ENCODE measurements around the gene CRYBG1.
"Not testable (repeated sequence)": the region's sequence is repeated elsewhere in the genome, so short reads cannot be mapped to it uniquely, and the experiment has no call there.

Gene CRYBG1

DNA sequence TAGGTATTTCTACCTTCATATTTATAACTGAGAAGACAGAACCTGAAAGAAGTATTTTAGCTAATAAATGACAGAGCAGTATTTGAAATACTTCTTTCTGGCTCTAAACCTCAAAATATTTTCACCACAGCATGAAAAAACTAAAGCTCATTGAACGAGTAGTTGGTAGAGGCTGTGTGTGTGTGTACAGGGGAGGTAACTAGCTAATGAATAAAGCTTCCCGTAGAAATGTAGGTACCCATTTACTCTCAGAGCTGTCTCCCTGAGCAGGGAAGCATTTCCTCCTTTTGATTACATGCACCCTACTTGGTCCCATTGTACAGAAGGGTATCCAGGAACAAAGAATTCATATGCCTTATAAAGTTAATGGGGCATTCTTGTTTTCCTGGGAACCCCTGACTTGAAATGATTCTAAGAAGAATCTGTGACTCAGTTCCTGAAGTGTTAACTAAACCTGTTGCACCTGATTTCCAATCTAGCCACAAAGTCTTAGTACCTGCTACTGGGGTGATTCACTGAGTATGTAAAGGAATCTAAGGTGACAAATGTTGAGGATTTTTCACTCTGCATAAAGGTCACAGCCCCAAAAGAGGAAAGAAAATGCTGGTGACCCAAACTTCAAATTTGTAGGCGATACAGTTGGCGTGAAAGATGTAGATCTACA, 12.5 kb downstream of the CRYBG1 start:
- DNase-seq (ENCODE audit: low read depth in 3 of 3): no peak

DNA sequence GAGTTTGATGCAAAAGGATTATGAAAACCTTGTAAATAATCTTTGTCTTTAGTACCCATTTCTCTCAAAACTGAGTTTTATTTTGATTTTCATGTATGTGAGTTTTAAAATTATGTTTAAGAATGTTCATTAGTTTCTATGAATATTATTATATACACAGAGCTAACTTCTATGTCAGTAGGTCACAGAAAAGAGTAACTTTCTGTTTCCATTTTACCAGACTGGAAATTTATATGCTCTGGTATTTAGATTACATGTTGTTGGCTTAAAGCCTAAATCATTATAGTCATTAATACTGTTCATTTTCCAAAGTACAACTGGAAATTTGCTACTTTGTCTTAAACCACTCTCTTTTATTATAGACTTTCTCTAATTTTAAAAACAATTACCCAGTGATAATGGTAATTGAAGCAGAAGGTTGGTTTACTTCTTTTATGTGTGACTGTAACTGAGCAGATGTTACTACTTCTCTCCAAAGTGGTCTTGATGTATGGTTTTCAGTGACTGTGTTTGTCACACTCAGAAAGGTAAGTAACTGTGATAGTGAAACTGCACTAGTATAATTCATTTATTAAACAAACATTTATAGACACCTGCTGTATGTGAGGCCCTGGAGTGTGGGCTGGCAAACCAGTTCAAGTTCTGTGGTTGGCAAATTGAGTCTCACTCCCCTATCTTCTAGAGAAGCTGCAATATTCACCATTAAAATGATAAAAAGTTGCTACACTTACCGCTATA, 13.2 kb downstream of the CRYBG1 start:
- DNase-seq (ENCODE audit: low read depth in 3 of 3): no peak

DNA sequence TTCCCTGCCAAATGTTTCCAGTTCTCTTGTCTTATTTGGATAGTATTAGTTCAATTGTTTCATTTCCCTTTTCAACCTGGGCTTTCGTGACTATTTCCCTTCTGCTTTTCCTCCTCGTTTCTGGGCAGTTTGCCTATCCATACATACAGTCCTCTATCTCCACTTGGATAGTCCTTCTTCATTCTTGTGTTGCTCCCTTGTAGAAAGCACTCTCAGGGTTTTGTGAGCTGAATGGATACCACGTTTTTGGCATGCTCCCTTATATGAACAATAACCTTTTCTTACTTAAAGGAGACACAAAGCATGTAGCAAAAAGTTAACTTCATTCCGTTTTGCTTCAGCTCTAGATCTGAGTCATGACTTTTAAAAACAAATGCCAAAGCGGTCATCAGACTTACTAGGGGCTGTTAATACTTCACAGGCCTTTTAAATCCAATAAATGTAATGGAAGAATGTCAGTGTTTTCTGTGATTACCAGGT, 16.6 kb downstream of the CRYBG1 start:
- no peak for DNase-seq (ENCODE audit: low read depth in 3 of 3)

DNA sequence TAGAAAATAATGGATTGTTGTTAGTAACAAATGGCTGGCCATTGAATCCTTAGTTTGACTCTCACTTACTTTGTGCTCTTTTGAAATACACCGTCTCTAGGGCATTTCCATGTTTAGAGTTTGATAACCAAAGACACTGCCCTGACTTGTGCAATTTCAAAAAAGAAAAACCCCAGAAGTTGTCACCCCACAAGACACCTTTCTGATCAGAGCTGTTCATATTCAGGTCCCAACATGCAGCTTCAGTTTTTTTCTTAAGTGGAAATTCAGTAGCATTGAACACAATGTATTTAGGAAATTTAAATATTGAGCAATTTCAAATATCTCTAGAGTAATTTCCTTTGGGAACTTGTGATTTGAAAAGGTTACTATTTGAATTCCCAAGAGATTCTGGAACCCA, 19.4 kb downstream of the CRYBG1 start:
- DNase-seq (ENCODE audit: low read depth in 3 of 3): no peak

DNA sequence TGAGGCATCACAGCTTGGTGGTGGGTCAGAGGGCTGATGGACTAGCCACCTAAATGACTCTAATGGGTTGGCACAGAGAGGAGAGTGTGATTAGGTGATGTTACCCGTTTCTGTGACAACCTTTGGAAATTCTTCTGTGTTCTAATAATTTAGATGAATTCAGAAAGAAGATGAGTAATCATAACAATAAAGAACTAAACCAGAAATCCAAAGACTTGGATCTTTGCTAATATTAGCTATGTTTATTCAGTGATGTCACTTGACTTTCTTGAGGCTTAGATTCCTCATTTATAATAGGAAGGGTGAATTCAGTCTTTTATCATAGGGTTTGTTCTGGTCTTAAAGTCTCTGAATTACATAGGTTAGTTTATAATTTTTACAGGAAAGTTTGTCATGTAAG, 19.9 kb downstream of the CRYBG1 start:
- no peak for DNase-seq (ENCODE audit: low read depth in 3 of 3)

DNA sequence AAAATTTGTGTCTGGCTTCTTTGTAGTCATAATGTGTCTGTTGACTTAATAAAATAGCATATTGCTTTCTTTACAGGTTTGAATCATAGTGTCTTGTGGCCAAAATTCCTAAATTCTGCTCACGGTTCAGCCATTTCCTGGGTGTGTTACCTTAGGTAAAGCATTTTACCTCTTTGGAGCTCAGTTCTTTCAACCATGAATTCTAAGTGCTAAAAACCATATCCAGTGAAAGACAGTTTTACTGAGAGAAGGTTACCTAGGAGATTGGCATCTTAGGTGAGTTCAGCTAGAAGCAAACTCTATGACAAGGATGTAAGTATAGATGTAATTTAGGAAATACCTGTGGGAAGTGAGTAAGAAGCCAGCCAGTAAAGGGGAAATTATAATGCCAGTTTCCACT, 20.7 kb downstream of the CRYBG1 start:
- DNase-seq (ENCODE audit: low read depth in 3 of 3): no peak

DNA sequence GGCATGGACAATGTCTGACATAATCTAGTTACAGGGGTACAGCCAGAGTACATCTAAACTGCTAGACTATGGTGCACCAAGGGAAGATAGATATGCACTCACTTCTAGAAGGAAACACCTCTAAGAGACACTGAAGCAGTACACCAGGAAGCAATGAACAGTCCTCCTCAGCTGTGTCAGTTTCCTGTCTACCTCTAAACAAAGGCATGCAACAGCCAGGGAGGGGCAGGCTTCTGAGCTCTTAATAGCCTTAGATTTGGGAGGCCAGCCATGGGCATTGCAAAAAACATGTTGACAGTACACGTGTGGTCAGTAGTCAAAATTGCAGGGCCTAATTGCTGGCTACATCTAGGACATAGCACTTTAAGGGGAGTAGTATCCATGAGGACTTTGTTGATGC, 21.4 kb downstream of the CRYBG1 start:
- DNase-seq (ENCODE audit: low read depth in 3 of 3): no peak

DNA sequence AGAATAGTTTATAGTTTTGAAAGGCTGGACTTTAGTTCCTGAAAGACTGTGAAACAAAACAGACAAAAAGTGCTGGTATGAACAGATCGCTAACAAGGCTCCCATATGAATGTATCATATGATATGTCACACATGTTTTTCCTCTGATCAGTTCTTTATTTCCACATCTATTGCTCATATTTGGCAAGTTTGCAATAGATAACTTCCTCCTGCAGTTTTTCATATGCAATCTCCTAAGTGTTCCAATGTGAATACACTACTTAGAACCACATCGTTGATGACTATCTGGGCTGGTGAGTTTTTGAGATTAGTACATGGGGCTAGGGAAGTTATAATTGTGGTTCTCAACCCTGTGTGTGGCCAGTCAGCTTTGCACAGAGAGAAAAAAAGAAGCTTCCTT, 23.1 kb downstream of the CRYBG1 start:
- DNase-seq (ENCODE audit: low read depth in 3 of 3): no peak

DNA sequence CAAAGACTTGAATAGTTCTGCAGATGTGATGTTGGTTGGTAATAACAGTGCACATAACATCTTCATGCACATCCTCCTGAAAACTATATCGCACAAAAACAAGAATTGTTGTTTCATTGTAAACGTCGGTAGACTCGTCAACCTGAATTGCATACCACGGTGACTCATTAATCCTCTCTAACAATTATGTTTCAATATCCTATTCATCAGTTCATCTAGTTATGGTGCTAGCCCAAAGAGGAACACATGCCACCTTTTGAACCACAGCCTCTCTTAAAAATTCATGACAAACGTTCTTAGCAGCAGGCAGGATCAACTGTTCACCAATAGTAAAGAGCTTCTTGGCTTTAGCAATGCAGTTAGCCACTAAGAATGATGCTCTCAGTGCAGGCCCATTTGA, 25.0 kb downstream of the CRYBG1 start:
- no peak for DNase-seq (ENCODE audit: low read depth in 3 of 3)

DNA sequence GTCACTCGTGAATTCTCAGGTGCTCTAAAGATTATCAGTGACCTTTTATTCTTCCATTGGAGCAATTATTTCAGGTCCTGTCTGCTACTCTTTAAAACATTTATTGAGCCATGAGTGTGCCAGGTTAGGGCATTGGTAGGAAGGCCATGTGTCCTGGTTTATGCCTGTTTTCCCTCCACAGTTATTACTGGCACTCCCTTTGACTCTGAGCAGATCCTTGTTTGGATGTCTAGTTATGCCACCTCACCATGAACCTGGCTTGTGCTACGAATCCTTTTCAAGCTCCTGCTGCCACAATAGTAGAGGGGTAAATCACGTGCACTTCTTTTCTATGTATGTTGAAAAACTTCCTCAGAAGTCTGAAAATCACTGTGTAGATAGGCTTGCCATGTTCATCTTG, 27.4 kb downstream of the CRYBG1 start:
- no peak for DNase-seq (ENCODE audit: low read depth in 3 of 3)

DNA sequence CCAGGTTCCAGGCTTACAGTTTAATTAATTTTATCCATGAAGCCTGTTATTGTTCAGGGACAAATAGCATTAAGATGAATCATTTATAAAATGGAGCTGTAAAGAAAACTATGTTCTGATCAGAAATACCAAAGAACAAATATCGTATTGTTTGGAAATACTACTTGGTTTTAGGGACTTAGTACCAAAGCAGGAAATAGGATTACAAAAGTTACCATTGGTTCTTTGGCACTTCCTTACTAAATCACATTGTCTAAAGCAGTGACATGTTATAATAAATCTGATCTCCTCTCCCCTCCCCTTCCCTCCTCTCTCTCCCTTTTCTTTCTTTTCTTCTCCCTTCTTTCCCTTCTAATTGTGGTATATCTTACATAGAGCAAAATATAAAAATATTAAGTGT, 29.6 kb downstream of the CRYBG1 start:
- DNase-seq (ENCODE audit: low read depth in 3 of 3): no peak

DNA sequence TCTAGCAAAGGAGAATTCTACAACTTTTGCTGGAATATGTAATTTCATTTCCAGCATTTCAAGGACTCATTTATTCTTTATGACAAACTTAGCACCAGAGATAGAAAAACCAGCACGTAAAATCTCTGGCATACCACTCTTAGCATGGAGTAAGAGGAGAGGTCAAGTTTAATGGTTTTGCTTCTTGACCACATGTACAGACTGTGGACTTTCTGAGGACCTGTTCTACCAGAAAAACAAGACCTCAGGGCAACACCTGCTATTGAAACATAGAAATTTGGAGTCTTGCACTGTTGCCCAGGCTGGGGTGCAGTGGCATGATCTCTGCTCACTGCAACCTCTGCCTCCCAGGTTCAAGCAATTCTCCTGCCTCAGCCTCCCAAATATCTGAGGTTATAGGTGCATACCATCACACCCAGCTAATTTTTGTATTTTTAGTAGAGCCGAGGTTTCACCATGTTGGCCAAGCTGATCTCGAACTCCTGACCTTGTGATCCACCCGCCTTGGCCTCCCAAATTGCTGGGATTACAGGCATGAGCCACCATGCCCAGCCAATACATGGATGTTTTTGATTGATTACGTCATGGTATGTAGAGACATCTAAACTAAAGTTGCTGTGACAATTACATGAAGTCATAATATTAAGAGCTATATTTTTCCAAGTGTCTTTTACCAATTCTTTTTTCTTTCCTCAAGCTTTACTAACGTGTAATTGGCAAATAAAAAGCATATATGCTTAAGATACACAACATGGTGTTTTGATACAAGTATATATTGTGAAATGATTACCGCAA, 36.1 kb downstream of the CRYBG1 start:
- no peak for DNase-seq (ENCODE audit: low read depth in 3 of 3)

DNA sequence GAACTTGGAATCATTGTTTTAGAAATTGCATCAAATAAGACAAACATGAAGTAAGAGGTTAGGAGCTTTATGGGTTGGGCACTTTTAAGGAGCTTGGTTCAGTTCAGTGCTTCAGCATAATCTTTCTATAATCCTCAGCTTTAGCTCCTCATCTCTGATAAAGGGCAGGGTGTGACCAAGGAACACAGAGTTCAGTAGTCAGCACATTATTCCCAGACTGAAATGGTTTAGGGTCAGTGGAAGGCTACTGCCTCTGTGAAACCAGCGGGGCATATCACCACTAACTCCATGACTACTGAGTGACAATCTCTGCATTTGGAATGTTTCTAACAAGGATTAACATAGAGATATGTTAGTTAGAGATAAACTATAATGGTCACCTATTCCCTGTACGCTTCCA, 36.9 kb downstream of the CRYBG1 start:
- no peak for DNase-seq (ENCODE audit: low read depth in 3 of 3)

DNA sequence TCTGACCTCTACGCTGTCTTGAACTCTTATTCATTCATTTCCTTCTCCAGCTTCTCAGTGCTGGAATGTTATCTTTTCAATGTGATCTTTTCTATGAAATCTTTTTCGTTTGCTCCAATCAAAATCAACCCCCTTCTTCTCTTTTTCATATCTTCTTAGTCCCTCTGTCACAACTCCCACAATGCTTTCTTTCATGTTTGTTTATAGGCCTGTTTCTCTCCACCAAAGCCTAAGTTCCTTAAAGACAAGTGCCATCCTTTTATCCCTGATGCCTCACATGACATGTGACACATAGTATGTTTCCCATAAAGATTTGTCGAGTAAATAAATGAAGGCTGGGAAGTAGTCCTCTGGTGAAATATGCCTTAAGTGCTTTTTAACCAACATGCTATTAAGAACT, 38.1 kb downstream of the CRYBG1 start:
- DNase-seq (ENCODE audit: low read depth in 3 of 3): no peak

DNA sequence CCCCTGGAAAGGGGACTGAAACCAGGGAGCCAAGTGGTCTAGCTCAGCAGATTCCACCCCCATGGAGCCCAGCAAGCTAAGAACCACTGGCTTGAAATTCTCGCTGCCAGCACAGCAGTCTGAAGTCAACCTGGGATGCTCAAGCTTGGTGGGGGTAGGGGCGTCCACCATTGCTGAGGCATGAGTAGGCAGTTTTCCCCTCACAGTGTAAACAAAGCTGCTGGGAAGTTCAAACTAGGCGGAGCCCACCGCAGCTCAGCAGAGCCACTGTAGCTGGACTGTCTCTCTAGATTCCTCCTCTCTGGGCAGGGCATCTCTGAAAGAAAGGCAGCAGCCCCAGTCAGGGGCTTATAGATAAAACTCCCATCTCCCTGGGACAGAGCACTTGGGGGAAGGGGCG, 44.5 kb downstream of the CRYBG1 start:
- not testable (repeated sequence) for DNase-seq (ENCODE audit: low read depth in 3 of 3)

DNA sequence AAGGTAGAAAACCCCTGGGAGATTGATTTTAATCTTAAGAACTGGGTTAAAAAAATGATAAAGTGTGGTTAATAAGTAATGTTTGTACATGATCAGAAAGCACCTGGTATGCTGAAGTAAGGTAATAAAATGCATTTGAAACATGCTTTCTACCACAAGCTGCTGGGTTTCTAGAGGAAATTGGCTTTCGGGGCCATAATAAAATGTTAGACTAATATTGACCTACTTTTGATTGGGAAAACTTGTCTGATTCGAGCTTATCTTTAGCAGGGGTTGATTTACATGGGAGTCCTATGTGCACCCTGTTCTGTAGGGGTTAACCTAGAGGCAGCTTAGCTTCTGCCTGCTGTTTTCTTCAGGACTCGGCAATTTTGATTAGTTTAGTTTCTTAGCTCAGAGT, 50.5 kb downstream of the CRYBG1 start:
- no peak for DNase-seq (ENCODE audit: low read depth in 3 of 3)

DNA sequence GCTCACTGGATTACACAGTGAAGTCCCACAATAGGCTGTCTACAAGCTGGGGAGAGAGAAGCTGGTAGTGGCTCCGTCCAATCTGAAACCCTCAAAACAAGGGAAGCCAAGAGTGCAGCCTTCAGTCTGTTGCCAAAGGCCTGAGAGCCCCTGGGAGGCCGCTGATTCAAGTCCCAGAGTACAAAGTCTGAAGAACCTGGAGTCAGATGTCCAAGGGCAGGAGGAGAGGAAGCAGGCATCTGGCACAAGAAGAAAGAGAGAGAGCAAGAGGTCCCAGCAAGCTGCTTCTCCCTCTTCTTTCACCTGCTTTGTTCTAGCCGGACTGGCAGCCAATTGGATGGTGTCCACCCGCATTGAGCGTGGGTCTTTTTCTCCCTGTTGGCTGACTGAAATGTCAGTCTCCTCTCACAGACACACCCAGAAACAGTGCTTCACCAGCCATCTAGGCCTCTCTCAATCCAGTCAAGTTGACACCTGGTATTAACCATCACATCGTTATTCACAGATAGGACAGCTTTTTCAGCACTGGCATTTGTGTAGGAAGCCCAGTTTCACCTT, 51.2 kb downstream of the CRYBG1 start:
- DNase-seq (ENCODE audit: low read depth in 3 of 3): no peak

DNA sequence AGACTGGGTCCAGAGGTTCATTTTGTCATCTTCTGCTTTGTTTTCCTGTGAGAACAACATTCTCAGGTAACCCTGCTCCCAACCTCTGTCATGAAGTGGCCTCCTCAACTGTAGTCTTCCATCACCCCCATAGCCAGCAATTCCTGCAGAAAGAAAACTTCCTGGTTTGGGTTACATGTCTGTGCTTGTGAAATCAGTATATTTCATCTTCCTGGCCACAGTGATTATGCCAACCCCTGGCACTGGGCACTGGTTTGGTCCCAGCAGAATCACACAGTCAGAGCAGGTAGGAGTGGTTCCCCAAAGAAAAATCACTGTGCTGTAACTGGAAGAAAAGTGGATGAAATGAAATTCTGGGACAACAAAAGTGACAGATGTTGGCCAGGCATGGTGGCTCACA, 52.5 kb downstream of the CRYBG1 start:
- DNase-seq (ENCODE audit: low read depth in 3 of 3): no peak

DNA sequence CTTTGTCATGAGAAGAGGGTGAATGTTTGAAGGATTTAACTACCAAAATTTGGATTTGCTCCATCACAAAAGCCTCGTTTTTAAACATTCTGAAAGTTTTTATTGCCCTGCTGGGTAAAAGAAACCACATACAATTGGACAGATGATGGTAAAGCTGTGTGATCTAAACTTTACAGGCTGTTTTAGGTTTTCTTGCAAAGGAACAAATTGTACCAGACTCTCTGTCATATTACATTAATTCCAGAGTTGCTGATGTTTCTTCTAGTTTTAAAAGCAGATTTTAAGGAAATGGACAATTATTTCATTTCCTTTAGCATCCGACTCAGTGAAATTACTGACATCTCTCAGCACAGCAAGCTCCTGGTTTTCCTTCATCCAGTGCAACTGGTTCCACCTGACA, 53.2 kb downstream of the CRYBG1 start:
- no peak for DNase-seq (ENCODE audit: low read depth in 3 of 3)

DNA sequence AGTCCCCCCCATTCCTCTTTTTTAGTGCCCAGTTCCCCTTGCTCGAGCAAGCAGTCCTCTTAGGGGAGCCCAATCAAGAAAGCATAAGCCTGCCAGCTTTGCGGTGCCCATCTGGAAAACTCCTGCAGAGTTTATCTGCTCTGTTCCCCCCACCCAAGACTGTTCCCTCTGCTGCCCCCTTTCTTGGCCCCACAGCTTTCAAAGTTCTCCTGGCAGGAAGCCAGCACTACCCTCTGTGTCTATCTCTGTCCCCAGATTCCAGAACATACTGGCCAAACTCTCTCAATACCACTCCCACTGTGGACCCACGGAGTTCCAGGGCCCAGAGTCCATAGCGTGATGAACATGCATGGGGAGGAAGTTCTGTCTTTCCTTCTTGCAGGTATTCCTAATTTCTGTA, 55.4 kb downstream of the CRYBG1 start:
- DNase-seq (ENCODE audit: low read depth in 3 of 3): no peak

DNA sequence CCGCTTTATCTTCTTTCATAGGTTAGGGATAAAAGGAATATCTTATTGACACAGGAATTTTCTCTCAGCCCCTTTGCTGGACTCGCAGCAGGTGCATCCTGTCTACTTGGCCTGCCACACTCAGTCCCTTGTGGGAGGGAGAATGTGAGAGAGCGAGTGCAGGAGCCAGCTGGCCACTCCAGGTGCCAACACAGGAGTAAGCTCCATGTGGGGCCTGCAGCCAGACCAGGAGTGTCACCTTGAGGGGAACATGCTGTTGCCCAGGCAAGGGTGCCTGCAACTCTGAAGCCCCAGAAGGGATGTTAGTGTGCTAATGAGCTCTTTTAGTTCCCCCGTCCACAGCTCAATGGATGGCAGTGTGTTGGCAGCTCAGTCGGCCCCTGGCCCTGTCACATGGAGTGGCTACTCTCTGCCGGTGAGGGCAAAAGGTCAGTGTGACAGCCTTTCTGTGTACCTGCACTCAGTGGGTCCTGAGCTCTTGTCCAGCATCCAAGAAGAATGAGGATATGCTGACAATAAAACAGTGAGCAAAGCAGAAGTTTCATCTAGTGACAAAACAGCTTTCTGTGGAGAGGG, 57.1 kb downstream of the CRYBG1 start:
- DNase-seq (ENCODE audit: low read depth in 3 of 3): no peak

Data from stimulated activated CD4-positive, alpha-beta T cell treated with anti-CD3 and anti-CD28 coated beads, TNF-alpha, amount 100 ng/mL, for 48 hours (primary cell).